ENCODE measurements around the gene HDAC7. TPM values are rescaled to one million over a fixed set of nuclear protein-coding genes. Genes with fewer than 3 reads are reported as not detected.

Gene HDAC7
- total RNA-seq, 1 experiment from 2014 or later = 44.2 TPM

GRCh38 chr12:47820631-47821345 lies 1.1 kb upstream of the HDAC7 start:
- ChIA-PET CTCF (interaction anchor here (0.8 to 1.1 kb wide), 4 partner anchors 15 to 115 kb away, joined by 3 to 5 read pairs (median 3); partner anchors contain the start of gene RPAP3), POLR2A (ENCODE audit: unreplicated experiment) (interaction anchor here (0.5 to 0.9 kb wide), 5 partner anchors 8 to 1196 kb away, joined by 3 to 16 read pairs (median 8); no protein-coding TSS in a partner anchor)
- no peaks in the 10 kb centered on the region for H3K9me3 ChIP-seq (ENCODE audit: low read length)
- H3K27ac ChIP-seq (ENCODE audit: low read length) = peak overlapping the region; percentile 92
- BruUV-seq (replicated peaks) = TSS peak; percentile 75
- peaks cover 4% of the 10 kb centered on the region for H3F3A ChIP-seq (ENCODE audit: low read length, unreplicated experiment)
- 0 out of 2 replicates have a peak, but pooled peaks cover 19% of the 10 kb centered on the region for H4K20me1 ChIP-seq (ENCODE audit: low read length)
- H3K27me3 ChIP-seq (ENCODE audit: low read length) = no peaks in the 10 kb centered on the region
- TF ChIP-seq EZH2phosphoT487 (IDR thresholded peaks at IDR 0.05; ENCODE audit: borderline replicate concordance, low read length) = no peak
- TF ChIP-seq EZH2 (IDR thresholded peaks at IDR 0.05; ENCODE audit: low read length, unreplicated experiment) = no peak
- TF ChIP-seq CTCF (conservative IDR thresholded peaks at IDR 0.05; ENCODE audit: low read depth, low read length) = no peak
- peak overlapping the region; percentile 89 for H2AFZ ChIP-seq (ENCODE audit: low read length)
- peak overlapping the region; percentile 84 for H3K9ac ChIP-seq (ENCODE audit: low read length)
- intact Hi-C loops (cut with micrococcal nuclease) = loop anchor here (1.0 to 10.0 kb wide), 2 partner anchors 17 to 124 kb away; no protein-coding TSS in a partner anchor
- ATAC-seq = peak; percentile 77
- peak; percentile 97 for DNase-seq
- peaks cover 45% of the 10 kb centered on the region for H3K79me2 ChIP-seq (ENCODE audit: low read length)
- H3K4me1 ChIP-seq (ENCODE audit: insufficient read depth, low read length) = peaks cover 77% of the 10 kb centered on the region
- peak overlapping the region; percentile 100 for H3K4me2 ChIP-seq (ENCODE audit: low read length)
- H3K36me3 ChIP-seq (ENCODE audit: low read depth, low read length) = no peaks in the 10 kb centered on the region
- peak overlapping the region; percentile 86 for H3K4me3 ChIP-seq (ENCODE audit: low read length)
- no peaks in the 10 kb centered on the region for H3K9me2 ChIP-seq (replicated peaks; ENCODE audit: low read length)

DNA sequence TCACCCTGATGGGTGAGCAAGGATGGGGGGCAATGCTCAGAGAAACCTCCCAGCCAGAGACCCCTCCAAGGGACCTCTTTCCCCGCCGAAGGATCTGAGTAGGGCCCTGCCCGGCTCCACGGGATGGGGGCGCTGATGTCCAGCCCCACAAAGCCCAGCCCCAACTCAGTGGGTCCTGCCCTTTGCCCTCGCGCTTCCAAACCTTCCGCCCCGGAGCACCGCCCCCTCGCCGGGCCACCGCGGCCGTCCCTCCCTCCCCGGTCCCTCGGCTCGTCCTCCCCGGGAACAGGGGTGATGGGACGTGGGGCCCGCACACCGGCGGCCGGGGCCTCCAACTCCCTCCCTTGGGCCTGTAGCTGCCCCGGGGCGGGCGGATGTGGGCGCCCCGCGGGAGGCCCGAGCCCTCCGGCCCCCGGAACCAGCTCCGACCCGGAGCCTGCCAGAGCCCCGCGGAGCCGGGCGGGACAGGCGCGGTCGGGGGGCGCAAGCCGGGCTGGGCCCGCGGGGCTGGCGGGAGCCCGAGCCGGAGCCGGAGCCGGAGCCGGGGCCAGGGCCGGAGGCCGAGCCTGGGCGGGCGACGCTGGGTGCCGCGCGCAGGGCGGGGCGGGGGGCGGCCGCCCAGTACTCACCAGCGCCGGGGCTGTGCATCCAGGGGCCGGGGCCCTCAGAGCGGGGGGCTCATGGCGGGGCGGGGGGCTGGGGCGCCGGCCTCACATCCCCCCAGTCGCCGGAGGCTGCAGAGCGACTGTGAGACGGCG lies 386 bp downstream of the HDAC7 start:
- H3K4me2 ChIP-seq (ENCODE audit: low read length) = peak overlapping the region; percentile 100
- ATAC-seq (peak; percentile 18), DNase-seq (no peak)
- peak overlapping the region; percentile 84 for H3K9ac ChIP-seq (ENCODE audit: low read length)
- CTCF ChIA-PET = interaction anchor here (2.8 kb wide), 1 partner anchor 19 kb away, joined by 14 read pairs; no protein-coding TSS in a partner anchor
- H3K4me1 ChIP-seq (ENCODE audit: insufficient read depth, low read length) = peaks cover 72% of the 10 kb centered on the region
- no peaks in the 10 kb centered on the region for H3K9me2 ChIP-seq (replicated peaks; ENCODE audit: low read length)
- H3F3A ChIP-seq (ENCODE audit: low read length, unreplicated experiment) = no peaks in the 10 kb centered on the region
- TF ChIP-seq EZH2 (IDR thresholded peaks at IDR 0.05; ENCODE audit: low read length, unreplicated experiment) = no peak
- no peak for TF ChIP-seq EZH2phosphoT487 (IDR thresholded peaks at IDR 0.05; ENCODE audit: borderline replicate concordance, low read length)
- TF ChIP-seq CTCF (conservative IDR thresholded peaks at IDR 0.05; ENCODE audit: low read depth, low read length) = peak; percentile 45
- H3K36me3 ChIP-seq (ENCODE audit: low read depth, low read length) = peaks cover 10% of the 10 kb centered on the region
- H4K20me1 ChIP-seq (ENCODE audit: low read length) = peaks cover 25% of the 10 kb centered on the region; the same call in 1 of the 2 replicates
- H3K79me2 ChIP-seq (ENCODE audit: low read length) = peaks cover 60% of the 10 kb centered on the region
- POLR2A ChIA-PET (ENCODE audit: unreplicated experiment) = no interaction called here
- H3K27me3 ChIP-seq (ENCODE audit: low read length) = no peaks in the 10 kb centered on the region
- peak overlapping the region; percentile 86 for H3K4me3 ChIP-seq (ENCODE audit: low read length)
- H3K27ac ChIP-seq (ENCODE audit: low read length) = no peak overlapping the region
- no TSS peak for BruUV-seq (replicated peaks)
- H3K9me3 ChIP-seq (ENCODE audit: low read length) = no peaks in the 10 kb centered on the region
- peak overlapping the region; percentile 51; the same call in 1 of the 2 replicates for H2AFZ ChIP-seq (ENCODE audit: low read length)
- intact Hi-C loops (cut with micrococcal nuclease) = no loop called here

All from PC-3 (cell line).